C4-2B (cell line): ENCODE results near the gene RAB31.

ENCODE experiments used
- CTCF ChIP-seq: fragments of 450-650 bp; conservative IDR thresholded peaks from 2 replicates; pipeline ENCODE4 v1.5.1; 2017; ENCODE audit warnings: mild to moderate bottlenecking
- ZFX ChIP-seq: fragments of 450-650 bp; IDR thresholded peaks from 2 replicates; pipeline ENCODE4 v1.6.1; 2017

GRCh38 chr18:9743200-9744016, 35.3 kb downstream of the RAB31 start:
- TF ChIP-seq CTCF, result no peak
- TF ChIP-seq ZFX, result no peak
